Stimulated activated CD4-positive, alpha-beta T cell treated with anti-CD3 and anti-CD28 coated beads, Interleukin-2, amount 100 ng/mL, for 48 hours (primary cell): ENCODE results near the gene DRD2.

Experiments
- DNase-seq, 2 donors: peaks; one replicate each; pipeline ENCODE4 v3.0.0-alpha.2; 2020

DRD2 gene

DNA sequence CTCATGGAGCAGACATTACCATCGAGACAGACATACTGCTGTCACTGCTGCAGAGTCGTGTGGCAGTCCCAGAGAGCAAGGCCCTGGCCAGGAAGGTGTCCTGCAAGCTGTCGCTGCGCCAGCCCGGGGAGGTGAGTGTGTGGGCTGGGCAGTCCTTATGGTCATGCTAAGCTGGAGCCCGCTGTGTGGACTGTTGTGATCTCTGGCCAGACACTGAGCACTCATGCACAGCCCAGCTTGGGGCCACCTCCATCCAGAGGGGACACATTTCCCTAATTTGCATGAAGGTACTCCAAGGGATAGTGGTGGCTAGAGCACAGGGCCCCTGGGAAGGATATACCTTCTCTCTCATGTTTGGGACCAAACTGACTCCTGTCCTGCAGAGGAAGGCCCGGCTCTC is 78.0 kb downstream of the DRD2 start:
- no peak for DNase-seq

DNA sequence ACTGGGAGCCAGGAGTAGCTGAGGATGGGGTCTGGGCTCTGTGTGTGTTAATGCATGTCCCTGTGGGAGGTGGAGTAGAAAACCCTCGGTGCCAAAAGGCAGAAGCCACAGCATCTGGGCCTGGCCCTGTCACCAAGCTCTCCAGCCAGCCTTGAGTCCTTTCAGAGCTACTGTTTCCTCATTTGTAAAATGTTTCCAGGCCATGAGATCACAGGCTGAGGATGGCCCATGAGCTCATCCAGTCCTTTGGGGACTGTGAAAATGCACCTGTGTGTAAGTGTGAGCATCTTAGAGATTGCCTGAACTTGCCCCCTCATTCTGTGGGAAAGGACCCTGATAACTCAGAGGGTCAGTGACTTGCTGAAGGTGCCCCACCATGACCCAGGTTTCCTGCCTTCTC is 78.5 kb downstream of the DRD2 start:
- no peak for DNase-seq

DNA sequence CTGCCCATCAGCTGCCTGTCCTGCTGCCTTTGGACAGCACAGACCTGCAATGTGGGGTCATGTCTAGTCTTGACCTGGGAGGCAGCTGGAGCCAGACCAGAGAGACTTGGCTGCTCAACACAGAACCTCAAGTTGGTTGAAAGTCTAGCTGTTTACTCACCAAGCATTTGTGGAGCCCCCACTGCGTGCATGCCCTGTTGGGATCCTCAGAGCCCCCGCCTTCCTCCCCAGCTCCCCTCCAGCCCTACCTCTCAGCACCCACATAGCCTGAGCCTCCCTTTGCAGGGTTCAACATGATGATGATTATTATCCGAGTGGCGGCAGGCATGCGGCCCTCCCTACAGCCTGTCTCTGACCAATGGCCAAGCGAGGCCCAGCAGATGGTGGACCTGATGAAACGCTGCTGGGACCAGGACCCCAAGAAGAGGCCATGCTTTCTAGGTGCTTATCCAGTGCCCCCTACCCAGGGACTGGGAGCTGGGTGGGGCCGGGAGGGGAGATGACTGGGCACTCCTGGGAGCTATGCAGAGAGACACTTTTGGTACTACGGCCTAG is 79.3 kb downstream of the DRD2 start:
- no peak for DNase-seq

DNA sequence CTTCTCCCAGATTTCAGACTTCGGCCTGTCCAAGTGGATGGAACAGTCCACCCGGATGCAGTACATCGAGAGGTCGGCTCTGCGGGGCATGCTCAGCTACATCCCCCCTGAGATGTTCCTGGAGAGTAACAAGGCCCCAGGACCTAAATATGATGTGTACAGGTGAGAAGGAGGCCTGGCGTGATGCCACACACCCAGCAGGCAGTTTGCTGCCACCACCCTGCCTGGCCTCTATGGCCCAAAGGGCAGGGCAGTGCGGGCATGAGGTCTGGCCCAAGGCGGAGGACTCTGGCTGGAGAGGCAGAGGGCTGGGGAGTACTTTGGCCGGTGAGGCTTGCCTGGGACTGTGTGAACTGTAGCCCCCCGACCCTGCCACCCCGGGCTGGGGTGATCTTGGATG is 80.3 kb downstream of the DRD2 start:
- no peak for DNase-seq

DNA sequence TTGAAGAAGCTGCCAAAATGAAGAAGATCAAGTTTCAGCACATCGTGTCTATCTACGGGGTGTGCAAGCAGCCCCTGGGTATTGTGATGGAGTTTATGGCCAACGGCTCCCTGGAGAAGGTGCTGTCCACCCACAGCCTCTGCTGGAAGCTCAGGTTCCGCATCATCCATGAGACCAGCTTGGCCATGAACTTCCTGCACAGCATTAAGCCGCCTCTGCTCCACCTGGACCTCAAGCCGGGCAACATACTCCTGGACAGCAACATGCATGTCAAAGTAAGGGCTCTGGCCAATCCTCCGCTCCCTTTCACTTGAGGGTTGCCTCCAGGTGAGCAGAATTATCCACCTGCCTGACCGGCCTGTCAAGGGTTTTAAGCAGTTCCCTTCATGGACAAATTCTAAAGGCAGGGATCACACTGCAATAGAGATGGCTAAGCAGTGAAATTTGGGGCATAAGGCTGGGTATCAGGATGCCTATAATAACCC is 81.7 kb downstream of the DRD2 start:
- DNase-seq = no peak

DNA sequence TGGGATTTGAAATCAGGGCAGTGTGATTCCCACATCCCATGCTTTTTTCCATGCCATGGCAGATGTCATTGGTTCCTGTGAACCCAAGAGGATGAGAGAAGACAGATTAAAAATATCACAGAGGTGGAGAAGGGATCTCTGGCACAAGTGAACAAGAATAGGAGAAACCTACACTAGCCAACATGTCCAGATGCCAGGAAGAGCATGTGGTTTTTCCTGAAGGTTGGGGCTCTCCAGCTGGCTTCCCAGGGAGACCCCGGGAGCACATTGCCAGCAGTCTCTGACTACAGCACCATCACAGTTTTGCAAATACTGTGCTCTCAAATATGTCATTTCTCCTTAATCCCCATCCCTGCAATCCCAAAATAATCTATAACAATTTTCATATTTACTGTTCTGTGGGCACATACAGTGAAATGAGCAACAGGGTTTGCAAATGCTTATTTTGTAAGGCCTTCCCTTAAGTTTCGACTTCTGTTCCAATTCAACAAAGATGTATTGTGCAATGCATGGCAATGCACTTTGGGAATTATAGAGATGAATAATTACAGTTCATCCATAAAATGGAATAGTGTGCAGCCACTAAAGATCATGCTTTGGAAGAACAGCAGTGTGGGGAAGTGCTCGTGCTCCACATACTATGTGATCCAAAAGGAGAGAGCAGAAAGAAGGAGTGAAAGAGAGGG is 82.8 kb downstream of the DRD2 start:
- no peak for DNase-seq

DNA sequence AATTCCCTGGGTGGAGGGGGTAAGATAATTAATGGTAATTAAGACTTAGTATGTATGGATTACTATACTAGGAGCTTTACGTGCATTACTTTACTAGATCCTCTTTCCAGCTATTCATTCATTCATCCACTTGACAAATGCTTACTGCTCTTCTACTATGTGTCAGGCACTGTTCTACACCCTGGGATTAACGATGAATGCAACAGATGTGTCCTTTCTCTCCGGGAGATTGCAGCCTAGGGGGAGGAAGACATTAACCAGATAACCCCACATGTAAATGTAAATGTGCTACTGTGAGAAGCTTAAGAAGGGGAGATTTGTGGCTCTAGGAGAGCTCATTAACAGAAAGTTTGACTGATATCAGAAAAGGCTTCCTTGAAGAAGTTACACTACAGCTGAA is 85.9 kb downstream of the DRD2 start:
- DNase-seq = no peak

DNA sequence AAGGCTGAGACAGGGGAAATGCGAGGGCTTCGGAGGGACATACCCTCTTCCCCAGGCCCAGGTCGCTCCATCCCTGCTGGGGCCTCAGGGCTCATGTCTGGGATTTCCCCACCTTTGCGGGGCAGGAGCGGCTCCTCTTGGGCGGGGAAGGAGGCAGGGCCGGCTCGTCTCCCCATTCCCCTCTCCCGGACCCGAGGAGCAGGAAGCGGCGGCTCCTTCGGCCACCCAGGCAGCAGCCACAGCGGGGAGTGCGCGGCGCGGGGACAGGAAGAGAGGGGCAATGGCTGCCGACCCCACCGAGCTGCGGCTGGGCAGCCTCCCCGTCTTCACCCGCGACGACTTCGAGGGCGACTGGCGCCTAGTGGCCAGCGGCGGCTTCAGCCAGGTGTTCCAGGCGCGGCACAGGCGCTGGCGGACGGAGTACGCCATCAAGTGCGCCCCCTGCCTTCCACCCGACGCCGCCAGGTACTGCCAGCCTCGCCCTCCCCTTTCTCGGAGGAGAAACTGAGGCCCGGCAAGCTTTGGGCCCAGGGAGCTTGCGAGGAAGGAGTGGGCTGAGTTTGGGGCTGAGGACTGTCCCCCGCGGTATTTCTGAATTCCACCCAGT is 87.5 kb downstream of the DRD2 start, which contains the start of gene ANKK1:
ANKK1 (plus strand) TSS at position 175 of the 607 bp plus-strand sequence; CDS start at position 281, 106 bp downstream.
- DNase-seq = no peak

DNA sequence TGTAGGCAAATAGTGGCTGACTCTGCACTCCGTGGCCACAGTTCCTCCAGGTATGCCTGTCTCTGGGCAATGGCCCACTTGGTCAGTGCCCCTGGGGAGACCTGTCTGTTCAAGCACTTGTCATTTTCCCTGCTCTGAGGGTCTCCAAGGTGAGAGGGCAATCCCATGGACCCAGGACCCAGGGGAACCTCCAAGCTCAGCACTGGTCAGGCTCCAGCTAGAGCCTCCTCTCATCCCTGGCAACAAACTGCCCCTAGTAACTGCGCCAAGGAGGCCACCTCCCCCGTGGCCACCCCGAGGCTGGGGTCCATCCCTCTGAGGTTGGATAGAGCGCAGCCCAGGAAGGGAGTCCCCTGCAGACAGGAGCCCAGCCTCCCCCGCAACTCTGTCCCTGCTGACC is 88.3 kb downstream of the DRD2 start:
- DNase-seq = no peak

DNA sequence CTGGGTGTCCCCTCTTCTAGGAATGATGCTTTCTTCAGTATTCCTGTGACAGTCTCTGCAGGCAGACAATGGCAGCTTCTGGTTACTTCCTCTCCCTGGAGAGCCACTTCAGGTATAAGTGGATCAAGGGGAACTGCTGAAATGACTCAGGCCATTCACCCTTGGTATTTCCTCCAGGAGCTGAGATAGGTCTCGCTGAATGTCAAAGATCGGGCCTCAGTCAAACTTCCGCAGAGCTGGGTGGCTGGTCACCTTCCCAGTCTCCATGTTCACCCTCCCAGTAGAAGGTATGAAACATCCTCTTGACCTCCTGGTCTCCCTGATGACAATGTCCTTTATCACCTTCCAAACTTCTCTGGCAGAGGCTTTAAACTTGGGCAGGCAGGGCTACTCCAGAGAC is 89.4 kb downstream of the DRD2 start:
- DNase-seq = no peak

DNA sequence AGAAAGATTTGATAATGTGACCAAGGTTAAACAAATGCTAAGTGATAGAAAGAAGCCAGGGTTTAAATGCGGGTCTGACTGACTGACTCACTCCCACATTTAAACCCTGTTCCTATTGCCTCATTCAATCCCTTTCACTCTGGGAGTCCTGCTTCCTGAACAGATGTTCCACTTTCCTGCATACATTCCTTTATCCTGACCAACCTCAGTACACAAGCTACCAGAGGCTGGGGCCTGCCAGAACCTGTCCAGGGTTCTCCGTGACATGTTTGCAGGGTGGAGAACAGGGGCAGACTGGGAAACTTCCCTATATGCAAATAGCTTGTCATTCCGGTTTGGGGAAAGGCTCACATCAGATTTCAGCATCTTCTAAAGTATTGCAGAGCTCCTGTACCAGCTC is 90.6 kb downstream of the DRD2 start:
- no peak for DNase-seq

DNA sequence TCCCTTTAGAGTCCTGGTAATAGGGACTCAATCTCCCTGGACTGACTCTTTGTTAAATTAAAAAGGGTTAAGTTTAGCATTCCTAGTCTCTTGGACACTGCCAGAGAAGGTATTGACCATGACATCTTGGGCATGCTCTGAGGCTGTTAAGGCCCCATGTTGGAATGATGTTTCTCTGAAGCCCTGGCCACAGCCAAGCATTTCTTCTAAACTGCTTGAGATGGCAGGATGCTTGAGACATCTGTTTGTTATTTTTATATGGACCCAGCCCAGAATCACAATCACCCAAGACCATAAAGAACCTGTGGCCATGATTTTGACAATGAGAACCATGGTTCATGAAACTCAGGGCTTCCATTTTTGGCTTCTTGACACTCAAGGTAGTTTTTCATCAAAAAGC is 93.1 kb downstream of the DRD2 start:
- no peak for DNase-seq

DNA sequence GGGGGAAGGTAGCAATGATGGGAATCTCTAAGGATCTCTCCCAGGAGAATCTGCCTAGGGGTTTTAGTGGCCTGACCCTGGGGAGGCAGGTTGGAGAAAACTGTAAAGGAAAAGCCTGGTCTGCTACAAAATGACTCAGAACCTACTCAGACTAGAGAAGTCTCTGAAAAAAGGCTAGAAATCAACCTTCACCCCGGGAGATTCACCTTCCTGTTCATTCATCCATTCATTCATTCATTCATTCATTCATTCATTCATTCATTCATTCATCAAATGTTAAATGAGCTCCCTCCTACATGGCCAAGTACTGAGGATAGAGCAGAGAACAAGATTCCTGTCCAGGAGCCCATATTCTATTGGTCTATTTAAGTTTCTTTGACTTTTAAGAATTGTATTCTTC is 96.5 kb downstream of the DRD2 start:
- no peak for DNase-seq

DNA sequence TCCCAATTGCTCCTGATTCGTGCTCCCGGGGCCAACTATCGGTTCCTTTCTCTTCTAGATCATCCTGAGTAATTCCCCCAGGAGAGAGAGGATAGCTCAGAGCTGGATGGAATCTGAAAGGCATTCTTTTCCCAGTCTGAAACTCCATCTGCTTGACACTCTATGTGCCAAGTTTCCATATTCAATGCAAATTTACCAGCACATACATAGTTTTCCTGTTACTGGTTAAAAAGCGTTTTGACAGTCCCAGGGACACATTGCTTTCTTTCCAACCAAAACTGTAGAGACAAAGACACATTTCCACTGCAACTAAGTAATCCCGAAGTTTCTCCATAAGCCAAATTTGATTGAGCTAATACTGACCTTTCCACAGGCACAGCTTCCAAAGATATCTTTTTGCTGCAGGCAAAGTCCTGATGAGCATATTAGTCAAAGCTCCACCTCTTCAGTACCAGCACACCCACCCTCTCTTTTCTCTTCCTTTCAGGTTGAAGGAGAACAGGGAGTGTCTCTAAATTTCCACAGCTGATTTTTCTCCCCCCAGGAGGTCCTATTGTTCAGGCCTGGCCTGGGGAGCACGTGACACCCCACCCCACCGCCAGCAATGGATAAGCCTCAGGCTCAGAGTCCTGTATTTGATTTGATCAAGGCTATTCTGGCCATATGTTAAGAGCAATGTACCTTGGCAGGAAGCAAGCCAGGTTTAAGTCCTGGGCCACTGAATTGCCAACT is 97.4 kb downstream of the DRD2 start:
- no peak for DNase-seq

DNA sequence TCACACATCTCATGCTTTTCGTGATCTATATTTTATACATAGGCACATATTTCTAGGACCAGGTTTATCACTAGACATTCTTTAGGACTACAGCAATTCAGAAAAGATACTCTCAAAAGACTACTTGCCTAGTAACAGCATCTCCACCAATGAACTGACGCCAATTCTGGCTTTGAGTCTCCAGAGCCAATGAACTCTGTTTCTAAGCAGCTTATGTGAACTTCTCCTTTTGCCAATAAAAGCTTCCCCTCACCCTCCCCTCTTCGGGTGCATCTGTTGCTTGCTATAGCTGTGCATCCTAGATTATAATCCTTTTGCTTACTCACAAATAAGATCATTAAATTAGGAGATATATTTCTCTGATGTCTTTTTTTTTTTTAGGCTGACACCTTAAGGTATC is 99.0 kb downstream of the DRD2 start:
- no peak for DNase-seq

DNA sequence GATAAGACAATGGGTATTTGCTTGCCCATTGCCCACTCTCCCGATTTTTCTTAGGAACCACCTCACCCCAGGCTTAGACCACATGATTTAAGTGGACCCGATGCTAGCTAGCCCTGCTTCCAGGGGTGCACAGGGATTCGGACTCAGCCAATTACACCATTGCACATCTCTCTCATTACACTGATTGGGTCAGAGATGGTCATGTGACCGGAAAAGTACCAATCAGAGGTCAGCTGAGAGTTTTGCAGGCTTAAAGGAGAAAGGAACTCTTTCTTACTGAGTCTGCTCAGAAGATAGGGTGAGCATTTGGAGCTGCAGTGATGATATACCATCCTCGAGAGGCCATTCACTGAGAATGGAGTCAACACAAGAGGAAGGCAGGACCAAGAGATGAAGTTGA is 99.8 kb downstream of the DRD2 start:
- DNase-seq = no peak

DNA sequence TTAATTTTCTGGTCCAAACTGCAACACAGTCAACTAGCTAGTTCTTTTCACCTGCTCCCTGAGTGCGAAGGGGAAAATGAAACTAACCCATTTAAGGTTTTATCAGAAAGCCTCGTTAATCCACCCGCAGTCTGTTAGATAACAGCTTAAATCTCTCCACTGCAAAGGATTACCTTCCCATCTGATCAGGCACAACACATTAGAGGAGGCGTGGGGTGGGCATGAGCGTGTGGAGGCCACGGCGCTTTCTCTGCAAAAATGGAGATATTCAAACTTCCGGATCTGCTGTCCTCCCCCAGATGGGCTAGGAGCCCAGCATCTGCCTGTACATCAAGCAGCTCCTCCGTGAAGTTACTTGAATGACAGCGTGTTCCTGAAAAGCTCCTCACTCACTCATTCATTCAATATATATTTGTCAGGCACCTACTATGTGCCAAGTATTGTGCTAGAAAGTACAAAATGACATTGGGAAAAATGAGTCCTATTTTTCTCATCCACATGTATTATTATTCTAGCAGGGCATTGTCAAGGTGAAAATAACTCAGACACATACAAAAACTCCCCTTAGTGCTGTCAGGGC is 101.1 kb downstream of the DRD2 start:
- no peak for DNase-seq

DNA sequence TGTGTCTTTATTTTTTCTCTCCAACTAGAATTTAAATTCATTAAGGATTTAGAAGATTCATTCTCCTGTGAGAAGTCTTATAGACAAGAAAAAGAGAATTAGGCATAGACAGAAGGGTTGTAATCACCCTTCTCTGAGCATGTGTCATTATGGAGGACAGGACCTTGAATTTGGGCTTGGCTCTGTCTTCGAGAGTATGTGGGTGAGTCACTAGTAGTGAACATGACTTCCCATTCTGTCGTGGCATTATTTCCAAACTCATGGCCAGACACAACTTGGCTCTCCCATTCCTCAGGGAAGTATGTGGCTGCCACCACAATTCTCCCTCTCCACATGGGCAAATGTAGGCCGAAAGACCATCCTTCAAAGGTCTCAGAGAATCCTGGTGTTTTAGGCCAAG is 101.9 kb downstream of the DRD2 start:
- no peak for DNase-seq

DNA sequence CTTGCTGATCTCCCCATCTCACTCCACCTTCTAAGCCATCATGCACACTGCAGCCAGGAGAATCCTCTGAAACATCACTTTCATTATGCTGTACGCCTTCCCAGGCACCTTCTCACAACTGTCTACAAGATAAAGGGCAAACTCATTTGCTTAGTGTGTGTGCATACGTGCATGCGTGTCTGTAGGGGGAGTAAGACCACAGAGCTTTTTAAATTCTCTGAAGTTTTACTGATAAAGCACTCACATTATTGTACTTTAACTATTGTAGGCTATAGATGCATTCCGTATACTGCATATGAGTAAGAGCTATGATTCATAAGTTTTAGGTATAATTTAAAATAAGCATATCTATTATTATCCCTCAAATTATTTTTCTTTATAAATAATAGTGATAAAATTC is 102.9 kb downstream of the DRD2 start:
- DNase-seq = no peak

DNA sequence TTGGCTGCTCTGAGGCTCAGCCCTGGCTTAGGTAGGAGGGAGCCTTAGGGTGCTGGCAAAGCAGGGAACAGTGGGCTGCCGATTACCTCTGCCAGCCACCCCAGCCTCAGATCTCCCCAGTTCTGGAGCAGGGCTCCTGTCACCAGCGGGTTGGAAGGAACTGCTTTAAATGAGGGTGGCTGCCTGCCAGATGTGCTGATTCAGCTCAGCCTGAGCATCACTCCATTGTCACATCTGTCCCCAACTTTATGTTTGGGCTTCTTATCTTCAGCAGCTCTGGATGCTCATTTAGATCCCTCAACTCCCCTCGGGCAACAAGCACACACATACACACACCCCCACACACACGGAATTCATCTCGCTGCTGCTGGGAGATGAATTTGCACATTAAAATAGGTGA is 104.6 kb downstream of the DRD2 start:
- no peak for DNase-seq

DNA sequence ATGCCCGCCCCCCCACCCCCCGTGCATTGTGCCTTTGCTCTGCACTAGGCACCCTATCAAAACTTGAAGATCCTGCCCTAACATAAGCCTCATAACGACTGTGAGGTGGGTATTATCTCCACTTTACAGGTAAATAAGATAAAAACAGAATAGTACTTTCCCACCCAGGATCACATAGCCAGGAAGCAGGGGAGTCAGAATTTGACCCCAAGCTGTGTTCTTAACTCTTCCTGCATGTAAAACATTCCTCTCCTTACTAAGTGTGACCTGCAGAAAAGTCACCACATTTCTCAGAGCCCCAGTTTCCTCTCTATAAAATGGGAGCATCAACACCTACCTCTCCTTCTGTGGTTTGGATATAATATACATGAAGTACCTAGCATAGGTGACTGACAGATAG is 105.8 kb downstream of the DRD2 start:
- no peak for DNase-seq

DNA sequence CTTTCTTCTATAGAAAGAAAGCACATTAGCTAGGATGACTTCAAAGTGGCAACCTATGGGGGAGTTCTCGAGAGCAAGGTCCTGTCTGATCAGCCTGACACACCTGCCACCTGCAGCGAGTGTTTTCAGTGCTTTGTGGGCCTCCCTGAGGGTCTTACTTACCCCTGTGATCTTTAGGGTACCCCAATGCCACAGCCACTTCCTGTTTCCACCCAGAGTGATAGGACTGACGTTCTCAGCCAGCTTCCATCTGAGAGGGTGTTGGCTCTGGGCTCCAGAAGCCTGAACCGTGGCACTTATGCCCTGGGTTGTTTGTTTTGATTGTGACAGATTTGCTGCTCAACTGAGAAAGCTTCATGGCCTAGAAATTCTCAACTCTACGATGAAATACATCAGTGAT is 109.3 kb downstream of the DRD2 start:
- no peak for DNase-seq

DNA sequence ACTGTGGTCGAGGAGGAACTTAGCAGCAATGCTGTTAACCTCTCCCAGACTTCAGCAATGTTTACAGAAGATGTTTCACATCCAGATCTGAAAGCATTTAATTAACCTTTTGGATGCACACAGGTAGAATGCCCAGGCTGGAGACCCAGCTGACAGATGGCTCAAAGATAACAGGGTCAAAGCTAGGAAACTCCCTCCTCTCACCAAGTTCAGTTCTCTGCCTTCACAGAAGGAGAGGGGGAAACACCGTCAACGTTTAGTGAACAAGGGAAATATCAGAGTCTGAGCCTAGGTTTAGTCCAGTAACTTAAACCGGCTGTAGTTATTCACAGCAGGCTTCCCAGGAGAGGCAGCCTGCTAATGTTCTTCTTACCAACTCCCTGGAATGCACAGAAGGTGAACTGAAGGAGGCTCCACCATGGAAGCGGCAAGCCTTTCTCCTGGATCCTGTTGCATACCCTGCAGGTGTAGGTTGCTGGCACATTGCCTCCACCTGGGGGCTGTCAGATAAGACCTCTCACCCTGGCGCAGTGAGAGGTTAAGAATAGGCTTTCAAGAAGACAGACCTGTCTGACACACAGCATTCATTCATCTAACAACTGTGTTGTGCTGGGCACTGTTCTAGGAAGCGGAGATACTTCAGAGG is 111.1 kb downstream of the DRD2 start:
- no peak for DNase-seq
